Keratinocyte (primary cell): ENCODE results near the gene TRIM59. TPM values are rescaled to one million over a fixed set of nuclear protein-coding genes. Genes with fewer than 3 reads are reported as not detected.
"Not testable (repeated sequence)": the region's sequence is repeated elsewhere in the genome, so short reads cannot be mapped to it uniquely, and the experiment has no call there.

ENCODE experiments used
- DNase-seq: peaks from one replicate; pipeline ENCODE4 v3.0.0-alpha.2; 2011; ENCODE audit warnings: low read depth, missing footprints, low spot score
- FAIRE-seq: peaks from 2 replicates; lab custom pipeline; 2011; peaks lifted over from hg19 to GRCh38; lab: Jason Lieb, UNC
- H2AFZ ChIP-seq: 2 replicates; pipeline ENCODE4 v1.6.0; 2012; ENCODE audit warnings: low read length, control low read depth, inconsistent platforms; ENCODE audit not compliant: control insufficient read depth
- H3K27ac ChIP-seq: 2 replicates; pipeline ENCODE4 v1.5.1; 2011; ENCODE audit warnings: low read length; ENCODE audit not compliant: control insufficient read depth, insufficient read depth
- H3K27me3 ChIP-seq: 3 replicates; pipeline ENCODE4 v1.6.0; 2011; ENCODE audit warnings: low read length; ENCODE audit not compliant: control insufficient read depth, insufficient read depth; ENCODE audit errors: extremely low read depth
- H3K36me3 ChIP-seq, 2 experiments: 2 replicates in 1 of 2; 3 replicates in 1 of 2; pipeline ENCODE4 v1.5.1; 2011; ENCODE audit warnings: low read length in 2 of 2, mild to moderate bottlenecking in 1 of 2; ENCODE audit not compliant: control insufficient read depth in 2 of 2, insufficient read depth in 2 of 2; ENCODE audit errors: extremely low read depth in 1 of 2
- H3K4me1 ChIP-seq: 3 replicates; pipeline ENCODE4 v1.5.1; 2011; ENCODE audit warnings: low read length; ENCODE audit not compliant: control insufficient read depth, insufficient read depth; ENCODE audit errors: extremely low read depth
- H3K4me2 ChIP-seq: 3 replicates; pipeline ENCODE4 v1.6.0; 2011; ENCODE audit warnings: low read depth, low read length; ENCODE audit not compliant: control insufficient read depth, insufficient read depth; ENCODE audit errors: extremely low read depth
- H3K4me3 ChIP-seq, 3 experiments: fragments of 200-600 bp in 1 of 3; sonication (generic) in 1 of 3; 2 replicates in 2 of 3; 3 replicates in 1 of 3; pipeline ENCODE4 v1.5.1; 2011 to 2016; ENCODE audit warnings: low read length in 3 of 3, mild to moderate bottlenecking in 3 of 3, control low read depth in 2 of 3, inconsistent platforms in 1 of 3, low read depth in 1 of 3, mixed read lengths in 1 of 3, mixed run types in 1 of 3, moderate library complexity in 1 of 3; ENCODE audit not compliant: control insufficient read depth in 2 of 3, insufficient read depth in 2 of 3; ENCODE audit errors: extremely low read depth in 1 of 3
- H3K79me2 ChIP-seq: 2 replicates; pipeline ENCODE4 v1.6.0; 2012; ENCODE audit warnings: low read length; ENCODE audit not compliant: control insufficient read depth, insufficient read depth
- H3K9ac ChIP-seq: 3 replicates; pipeline ENCODE4 v1.6.0; 2011; ENCODE audit warnings: low read length; ENCODE audit not compliant: control insufficient read depth, insufficient read depth; ENCODE audit errors: extremely low read depth
- H3K9me1 ChIP-seq: 3 replicates; pipeline ENCODE4 v1.6.0; 2011; ENCODE audit warnings: low read length; ENCODE audit not compliant: control insufficient read depth, insufficient read depth; ENCODE audit errors: extremely low read depth
- H3K9me3 ChIP-seq: 2 replicates; pipeline ENCODE4 v1.5.1; 2012; ENCODE audit warnings: low read depth, low read length; ENCODE audit not compliant: control insufficient read depth
- H4K20me1 ChIP-seq: 3 replicates; pipeline ENCODE4 v1.6.0; 2011; ENCODE audit warnings: low read length; ENCODE audit not compliant: control insufficient read depth, insufficient read depth; ENCODE audit errors: extremely low read depth
- CTCF ChIP-seq, 3 experiments: IDR thresholded peaks in 1 of 3; conservative IDR thresholded peaks in 1 of 3; optimal IDR thresholded peaks in 1 of 3; 2 replicates in 2 of 3; 3 replicates in 1 of 3; pipeline versions ENCODE3 to v1.5.1; 2011; ENCODE audit warnings: low read length in 3 of 3, mild to moderate bottlenecking in 3 of 3, moderate library complexity in 2 of 3, control low read depth in 1 of 3, inconsistent platforms in 1 of 3; ENCODE audit not compliant: insufficient read depth in 2 of 3; ENCODE audit errors: extremely low read depth in 1 of 3
- EZH2 ChIP-seq: IDR thresholded peaks from one replicate; pipeline ENCODE4 v1.6.1; 2012; ENCODE audit warnings: inconsistent platforms, mild to moderate bottlenecking, low read length, moderate library complexity
- dilution Hi-C: fragments of 300-500 bp; cut with MboI; formaldehyde crosslinking; loops from one replicate; pipeline ENCODE4 v1.7.0; 2020; ENCODE audit warnings: low sequenced_read_pairs; ENCODE audit not compliant: extremely low pct_ligation_motif_present
- polyA plus RNA-seq, 5 experiments: library from polyadenylated mRNA; depleted of rRNA in 3 of 5; stranded (reverse) in 3 of 5; stranded (forward) in 1 of 5; unstranded in 1 of 5; fragments of >200 nt; gene quantifications; 1 replicate in 1 of 5; 2 replicates in 3 of 5; 3 replicates in 1 of 5; pipeline versions ENCODE4 v1.2.1 to v1.2.3, GENCODE V29; 2011 to 2012; ENCODE audit warnings: missing spikeins in 2 of 5, low read depth in 1 of 5, low replicate concordance in 1 of 5

The TRIM59 gene
- polyA plus RNA-seq, 1 donor (not counting 4 experiments of a cell fraction or from before 2014, with no cell fraction given) = 8.0 TPM

- Histone ChIP-seq H3K9ac (no peak overlapping the region), H2AFZ (no peak overlapping the region), H3K4me2 (no peak overlapping the region), H3K27me3 (no peaks in the 10 kb centered on the region), H3K9me1 (no peaks in the 10 kb centered on the region), H3K4me3 (no peak overlapping the region), H3K9me3 (no peaks in the 10 kb centered on the region), H3K4me1 (peaks cover 2% of the 10 kb centered on the region), H3K79me2 (no peaks in the 10 kb centered on the region), H4K20me1 (no peaks in the 10 kb centered on the region), H3K27ac (no peak overlapping the region), H3K36me3 (no peaks in the 10 kb centered on the region)
- DNase-seq (no peak), FAIRE-seq (no peak)
- dilution Hi-C loops = no loop called here
- TF ChIP-seq EZH2 (no peak), CTCF (optimal IDR thresholded peaks at IDR 0.05 in 1 of 3, IDR thresholded peaks at IDR 0.05 in 1 of 3, conservative IDR thresholded peaks at IDR 0.05 in 1 of 3; ENCODE audit: extremely low read depth in 1 of 3, insufficient read depth in 2 of 3, low read length in 3 of 3) (no peak)
These were observed 6.3 kb upstream of the TRIM59 start for GRCh38 chr3:160455846-160456245.

- Histone ChIP-seq H2AFZ (no peak overlapping the region), H3K4me3 (no peak overlapping the region), H4K20me1 (no peaks in the 10 kb centered on the region), H3K4me2 (no peak overlapping the region), H3K27ac (no peak overlapping the region), H3K9ac (no peak overlapping the region), H3K79me2 (no peaks in the 10 kb centered on the region), H3K9me1 (no peaks in the 10 kb centered on the region), H3K36me3 (no peaks in the 10 kb centered on the region), H3K9me3 (peaks cover 3% of the 10 kb centered on the region), H3K4me1 (peaks cover 10% of the 10 kb centered on the region), H3K27me3 (no peaks in the 10 kb centered on the region)
- FAIRE-seq (no peak), DNase-seq (no peak)
- TF ChIP-seq EZH2 = no peak
- no peak for TF ChIP-seq CTCF (optimal IDR thresholded peaks at IDR 0.05 in 1 of 3, IDR thresholded peaks at IDR 0.05 in 1 of 3, conservative IDR thresholded peaks at IDR 0.05 in 1 of 3; ENCODE audit: extremely low read depth in 1 of 3, insufficient read depth in 2 of 3, low read length in 3 of 3)
- dilution Hi-C loops = no loop called here
These were observed 5.4 kb upstream of the TRIM59 start for GRCh38 chr3:160454995-160455394.

- H3K27ac ChIP-seq, H4K20me1 ChIP-seq, H2AFZ ChIP-seq, DNase-seq, H3K36me3 ChIP-seq, H3K9me3 ChIP-seq, H3K9ac ChIP-seq, H3K4me2 ChIP-seq, H3K27me3 ChIP-seq, H3K4me3 ChIP-seq, FAIRE-seq, H3K9me1 ChIP-seq, dilution Hi-C loops: not testable (repeated sequence)
- Histone ChIP-seq H3K79me2 (peaks cover 18% of the 10 kb centered on the region), H3K4me1 (peaks cover 22% of the 10 kb centered on the region)
These were observed 2.7 kb upstream of the TRIM59 start for GRCh38 chr3:160452251-160452650.
